NCI-H1092 treated with DMSO at 0.1 percent for 48 hours (cell line): ENCODE data around the gene CDKN2B-AS1.

ENCODE experiments used
- DNase-seq: peaks from one replicate; lab custom pipeline; 2025; lab: John Stamatoyannopoulos, UW

The CDKN2B-AS1 gene

DNA sequence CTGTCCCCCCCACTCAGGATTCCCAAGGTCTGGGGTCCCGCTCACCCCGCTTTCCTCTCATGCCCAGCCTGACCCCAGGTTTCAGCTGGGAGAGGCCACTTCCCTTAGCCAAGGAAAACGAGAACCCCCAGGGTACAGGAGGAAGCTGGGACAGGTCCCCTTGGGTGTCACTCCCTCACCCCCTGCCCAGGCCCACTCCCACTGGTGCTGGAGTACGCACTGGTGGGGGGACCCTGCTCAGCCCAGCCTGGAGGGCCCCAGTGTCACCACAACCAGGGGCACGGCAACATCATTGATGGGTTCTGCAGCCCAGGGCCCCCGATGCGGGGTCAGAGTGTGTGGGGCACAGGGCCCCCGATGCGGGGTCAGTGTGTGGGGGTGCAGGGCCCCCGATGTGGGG, 159.5 kb downstream of the CDKN2B-AS1 start:
- DNase-seq: no peak

DNA sequence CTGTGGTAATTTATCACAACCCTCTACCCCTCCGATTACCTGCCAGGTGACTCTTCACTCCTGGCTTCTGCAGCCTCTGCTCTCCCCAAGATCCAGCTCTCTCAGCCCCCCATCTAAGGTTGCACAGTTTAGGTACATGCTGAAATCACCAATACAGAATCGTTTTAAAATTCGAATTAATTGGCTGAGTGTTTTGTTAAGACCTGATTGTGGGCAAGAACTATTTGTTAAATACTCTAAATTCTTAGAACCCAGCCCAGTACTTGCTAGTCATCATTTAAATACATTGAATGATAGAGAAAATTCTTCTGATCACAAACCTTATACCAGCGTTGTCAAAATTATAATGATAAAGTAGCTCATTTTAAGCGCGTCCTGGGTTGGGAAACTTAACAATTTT, 162.0 kb downstream of the CDKN2B-AS1 start:
- no peak for DNase-seq

DNA sequence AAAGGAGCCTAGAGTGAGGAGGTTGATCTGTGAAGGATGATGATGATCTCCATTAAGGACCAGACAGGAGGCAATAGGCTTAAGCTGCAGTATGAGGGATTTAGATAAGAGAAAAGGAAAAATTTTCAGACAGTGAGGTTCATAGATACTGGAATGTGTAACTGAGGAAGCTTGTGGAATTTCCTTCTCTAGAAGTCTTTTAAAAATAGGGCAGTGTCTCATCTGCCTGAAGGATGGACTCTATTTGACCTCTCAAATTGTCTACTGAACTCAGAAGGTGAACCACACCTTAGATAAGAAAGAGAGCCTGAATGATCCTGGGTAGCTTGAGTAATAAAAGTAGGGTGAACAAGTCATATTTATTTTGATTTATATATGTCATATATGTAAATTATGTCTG, 162.7 kb downstream of the CDKN2B-AS1 start:
- no peak for DNase-seq

DNA sequence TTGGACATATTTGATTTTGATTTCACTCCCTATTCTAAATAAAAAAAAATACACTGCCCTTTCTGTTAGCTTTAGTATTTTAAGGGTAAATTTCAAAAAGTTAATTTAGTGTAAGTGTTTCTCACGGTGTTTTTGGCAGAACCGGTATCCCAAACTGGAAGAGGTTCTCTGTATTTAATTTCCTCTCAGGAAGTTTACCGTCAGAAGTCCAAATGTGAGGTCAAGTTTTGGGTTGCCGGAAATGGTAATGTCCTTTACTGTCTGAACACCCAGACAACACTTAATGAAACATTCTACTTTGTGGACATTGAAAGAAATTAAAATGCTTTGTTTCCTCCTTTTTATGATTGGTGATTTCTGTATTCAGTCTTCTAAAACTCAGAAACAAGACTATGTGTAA, 163.2 kb downstream of the CDKN2B-AS1 start:
- no peak for DNase-seq

DNA sequence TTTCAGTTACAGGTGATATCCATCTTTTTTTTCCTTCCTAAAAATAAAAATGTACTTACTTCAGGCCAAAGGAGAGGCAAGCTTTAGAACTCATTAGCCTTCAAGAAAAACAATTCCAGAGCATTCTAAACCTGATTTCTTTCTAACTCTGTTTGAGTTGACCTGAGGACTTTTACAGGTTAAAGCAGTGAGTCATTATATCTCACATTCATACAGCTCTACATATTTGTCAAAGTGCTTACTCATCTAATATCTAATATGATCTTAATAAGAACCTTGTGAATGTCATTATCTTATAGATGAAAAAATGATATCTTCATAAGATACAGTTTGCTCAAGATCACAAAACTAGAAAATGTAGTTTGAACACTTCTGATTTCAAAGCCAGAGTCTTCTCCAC, 163.7 kb downstream of the CDKN2B-AS1 start:
- DNase-seq: no peak

DNA sequence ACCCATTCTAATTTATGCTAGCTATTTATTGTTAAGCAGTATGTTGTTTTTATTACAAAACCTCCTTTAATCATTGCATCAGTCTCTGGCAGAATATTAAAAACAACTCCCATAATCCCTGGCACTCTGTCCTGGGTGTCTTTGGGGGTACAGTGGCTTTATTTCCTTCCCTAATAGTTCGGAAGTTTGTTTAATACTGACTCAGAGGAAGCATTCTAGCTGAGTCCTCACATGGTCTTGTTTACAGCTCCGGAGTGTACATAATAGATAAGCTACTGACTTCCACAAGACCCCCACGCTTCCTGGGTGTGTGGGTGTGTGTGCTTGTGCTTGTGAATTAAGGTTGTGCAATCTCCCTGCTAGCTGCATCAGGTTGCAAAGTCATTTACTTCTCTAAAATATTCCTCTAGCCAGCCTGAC, 164.3 kb downstream of the CDKN2B-AS1 start:
- no peak for DNase-seq

DNA sequence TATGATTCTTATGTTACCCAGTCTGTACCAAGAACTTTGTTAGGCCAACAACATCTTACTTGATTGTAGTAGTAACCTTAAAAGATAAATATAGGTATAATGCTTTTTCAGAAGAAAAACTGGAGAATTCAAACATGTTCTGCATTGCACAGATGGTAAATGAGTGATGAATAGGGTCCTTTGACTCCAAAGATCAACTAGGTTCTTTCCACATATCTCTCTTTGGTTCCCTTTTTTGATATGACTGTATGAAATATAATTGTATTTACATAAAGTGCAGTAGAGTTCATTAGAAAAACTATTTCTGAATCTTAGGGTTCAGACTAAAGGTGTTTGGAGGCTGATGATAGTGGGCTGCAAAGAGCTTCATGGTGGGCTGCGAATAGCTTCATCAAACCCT, 165.0 kb downstream of the CDKN2B-AS1 start:
- no peak for DNase-seq

DNA sequence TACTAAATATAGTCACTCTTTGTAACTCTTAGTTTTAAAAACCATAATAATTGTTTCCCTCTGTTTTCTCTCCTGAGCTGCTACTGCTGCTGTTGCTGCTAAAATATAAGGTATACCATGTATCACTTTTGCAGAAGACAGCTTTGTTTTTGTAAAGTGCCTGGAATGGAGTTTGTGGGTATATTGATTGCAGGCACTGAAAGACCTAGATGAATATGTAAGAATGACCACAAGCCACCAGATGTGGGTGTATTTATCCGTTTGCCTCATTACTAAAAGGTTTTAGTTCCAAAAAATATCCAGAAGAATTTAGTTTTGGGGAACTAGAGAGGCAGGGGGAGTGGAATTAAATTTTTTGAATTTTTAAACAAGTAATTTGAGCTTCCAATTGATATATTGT, 165.6 kb downstream of the CDKN2B-AS1 start:
- DNase-seq: no peak

DNA sequence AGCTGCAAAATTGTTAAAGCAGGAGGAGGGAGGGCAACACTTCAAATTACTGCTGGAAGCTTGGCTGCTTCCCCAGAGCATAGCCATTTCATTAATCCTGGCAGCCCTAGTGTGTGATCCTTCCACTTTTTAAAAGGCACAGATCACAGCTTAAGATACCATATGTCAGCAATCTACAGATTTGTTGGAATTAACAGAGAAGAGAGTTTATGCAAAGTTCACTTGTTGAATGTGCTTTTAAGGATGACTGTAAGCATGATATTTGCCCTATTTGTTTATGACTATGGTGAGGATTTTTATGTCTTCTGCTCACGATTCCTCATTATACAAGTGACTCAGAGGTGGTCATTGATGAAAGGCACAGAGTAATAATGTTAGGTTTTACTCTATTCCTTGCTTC, 170.6 kb downstream of the CDKN2B-AS1 start:
- no peak for DNase-seq

DNA sequence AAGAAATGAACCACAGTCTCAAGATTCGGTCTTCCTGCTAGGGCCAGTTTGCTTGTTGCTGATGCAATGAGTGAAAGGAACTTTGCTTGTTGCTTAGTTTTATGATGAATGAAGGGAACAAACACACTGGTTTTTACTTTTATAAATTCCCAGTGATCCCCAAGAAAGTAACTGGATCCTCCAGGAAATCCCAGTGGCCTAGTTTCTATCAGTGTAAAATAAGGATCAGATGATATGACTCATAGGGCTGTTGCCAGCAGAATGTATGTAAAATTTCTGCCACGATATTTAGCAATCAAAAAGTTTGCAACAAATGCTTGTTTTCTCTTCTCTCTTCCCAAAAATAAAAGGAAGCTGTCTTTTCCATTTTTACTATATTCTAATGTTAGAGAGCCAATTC, 174.7 kb downstream of the CDKN2B-AS1 start:
- no peak for DNase-seq

DNA sequence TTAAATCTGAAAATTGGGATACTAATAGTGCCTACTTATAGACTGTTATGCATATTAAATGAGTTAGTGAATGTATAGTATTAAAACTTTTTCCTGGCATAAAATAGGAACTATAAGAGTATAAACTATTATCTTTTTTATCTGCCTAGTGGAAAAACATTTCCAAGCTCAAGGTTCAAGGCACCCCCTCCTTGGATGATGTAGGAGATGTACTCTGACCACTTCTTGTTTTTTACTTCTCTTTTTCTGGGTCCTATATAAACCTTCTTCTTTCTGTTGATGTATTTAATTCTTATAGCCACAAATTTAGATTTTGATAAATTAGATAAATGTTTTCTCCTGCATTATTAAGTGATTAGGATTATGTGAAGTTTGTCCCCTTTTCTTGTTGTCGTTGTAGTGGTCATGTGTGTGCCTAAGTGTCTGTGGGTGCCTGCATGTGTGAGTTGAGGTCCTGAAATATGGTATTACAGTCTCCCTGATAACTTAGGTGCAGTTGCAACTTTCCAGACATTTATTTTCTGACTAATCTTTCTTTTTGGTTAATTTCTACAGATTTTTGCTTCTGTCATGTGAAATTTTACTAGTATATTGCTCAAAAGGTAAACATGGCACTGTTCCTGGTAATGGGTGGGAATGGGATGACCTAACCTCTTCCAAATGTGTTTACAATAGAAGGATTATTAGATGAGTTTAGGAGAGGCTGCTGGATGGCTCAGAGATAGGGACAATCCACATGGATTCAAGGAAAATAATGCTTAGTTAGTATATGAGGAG, 175.3 kb downstream of the CDKN2B-AS1 start:
- no peak for DNase-seq
